ENCODE measurements around the gene MIS18A.
"Not testable (repeated sequence)": the region's sequence is repeated elsewhere in the genome, so short reads cannot be mapped to it uniquely, and the experiment has no call there.

DNA sequence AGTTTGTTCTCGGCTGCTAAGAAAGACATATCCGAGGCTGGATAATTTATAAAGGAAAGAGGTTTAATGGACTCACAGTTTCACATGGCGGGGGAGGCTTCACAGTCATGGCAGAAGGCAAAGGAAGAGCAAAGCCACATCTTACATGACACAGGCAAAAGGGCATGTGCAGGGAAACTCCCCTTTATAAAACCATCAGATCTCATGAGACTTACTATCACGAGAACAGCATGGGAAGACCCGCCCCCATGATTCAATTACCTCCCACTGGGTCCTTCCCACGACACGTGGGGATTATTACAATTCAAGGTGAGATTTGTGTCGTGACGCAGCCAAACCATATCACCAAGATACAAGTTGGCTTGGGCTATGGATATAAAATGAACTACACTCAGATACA, 32.1 kb upstream of the MIS18A start:
- not testable (repeated sequence) for TF ChIP-seq YY1 (IDR thresholded peaks at IDR 0.05; ENCODE audit: insufficient read depth, insufficient read length); ZNF274 (IDR thresholded peaks at IDR 0.05; ENCODE audit: low read depth, low read length)

Data from NT2/D1 (cell line).